GM23248 (cell line): ENCODE measurements around the gene TUBB3. TPM values are rescaled to one million over a fixed set of nuclear protein-coding genes. Genes with fewer than 3 reads are reported as not detected.
"Not testable (repeated sequence)": the region's sequence is repeated elsewhere in the genome, so short reads cannot be mapped to it uniquely, and the experiment has no call there.

Source experiments
- DNase-seq: peaks from one replicate; pipeline ENCODE4 v3.0.0-alpha.2; 2015
- H2AFZ ChIP-seq: fragments of 200-600 bp; sonication (generic); 2 replicates; pipeline ENCODE4 v1.6.1; 2016; ENCODE audit warnings: antibody characterized with exemption
- H3F3A ChIP-seq: fragments of 200-600 bp; sonication (generic); 2 replicates; pipeline ENCODE4 v1.6.1; 2016; ENCODE audit warnings: mild to moderate bottlenecking, antibody characterized with exemption, mixed run types; ENCODE audit not compliant: insufficient read depth
- H3K27ac ChIP-seq: fragments of 200-600 bp; sonication (generic); 2 replicates; pipeline ENCODE4 v1.5.1; 2016; ENCODE audit warnings: mild to moderate bottlenecking
- H3K27me3 ChIP-seq: fragments of 200-600 bp; sonication (generic); replicated peaks from 2 replicates; pipeline ENCODE4 v1.6.1; 2016; ENCODE audit warnings: mild to moderate bottlenecking; ENCODE audit not compliant: insufficient read depth
- H3K36me3 ChIP-seq: fragments of 200-600 bp; sonication (generic); 2 replicates; pipeline ENCODE4 v1.6.1; 2016; ENCODE audit warnings: low read depth, mild to moderate bottlenecking
- H3K4me1 ChIP-seq: fragments of 200-600 bp; sonication (generic); 2 replicates; pipeline ENCODE4 v1.6.1; 2016; ENCODE audit warnings: mild to moderate bottlenecking; ENCODE audit not compliant: insufficient read depth
- H3K4me2 ChIP-seq: fragments of 200-600 bp; sonication (generic); one replicate; pipeline ENCODE4 v1.6.1; 2016; ENCODE audit warnings: mild to moderate bottlenecking; ENCODE audit not compliant: unreplicated experiment
- H3K4me3 ChIP-seq: fragments of 200-600 bp; sonication (generic); 2 replicates; pipeline ENCODE4 v1.5.1; 2016; ENCODE audit warnings: mild to moderate bottlenecking
- H3K79me2 ChIP-seq: fragments of 200-600 bp; sonication (generic); 2 replicates; pipeline ENCODE4 v1.6.1; 2016; ENCODE audit warnings: mild to moderate bottlenecking; ENCODE audit not compliant: insufficient read depth
- H3K9ac ChIP-seq: fragments of 200-600 bp; sonication (generic); 2 replicates; pipeline ENCODE4 v1.6.1; 2016; ENCODE audit warnings: mild to moderate bottlenecking
- H3K9me2 ChIP-seq: fragments of 200-600 bp; sonication (generic); 2 replicates; pipeline ENCODE4 v1.6.1; 2016; ENCODE audit warnings: mixed run types, mild to moderate bottlenecking, moderate library complexity; ENCODE audit not compliant: insufficient read depth
- H3K9me3 ChIP-seq: fragments of 200-600 bp; sonication (generic); one replicate; pipeline ENCODE4 v1.6.1; 2017; ENCODE audit warnings: low read depth
- H4K20me1 ChIP-seq: fragments of 200-600 bp; sonication (generic); 2 replicates; pipeline ENCODE4 v1.6.0; 2016; ENCODE audit not compliant: insufficient read depth
- EZH2 ChIP-seq: fragments of 200-600 bp; sonication (generic); IDR thresholded peaks from 2 replicates; pipeline ENCODE4 v1.6.1; 2018; ENCODE audit warnings: antibody characterized with exemption, mild to moderate bottlenecking; ENCODE audit not compliant: insufficient read depth, poor library complexity, severe bottlenecking
- EZH2phosphoT487 ChIP-seq: fragments of 200-600 bp; sonication (generic); IDR thresholded peaks from 2 replicates; pipeline ENCODE4 v1.6.1; 2018; ENCODE audit warnings: antibody characterized with exemption, moderate library complexity, mild to moderate bottlenecking, low read depth; ENCODE audit not compliant: insufficient read depth
- WGBS, 2 experiments: methylation state at CpG; one replicate each; pipeline ENCODE4 v1.1.6; 2015 to 2017; ENCODE audit warnings: low lambda C conversion rate in 2 of 2, low coverage in 1 of 2; ENCODE audit errors: missing lambda C conversion rate in 2 of 2; 5-methylcytosine and 5-hydroxymethylcytosine counted together
- in situ Hi-C: fragments of 300-500 bp; cut with MboI; formaldehyde crosslinking; loops from 2 replicates; pipeline ENCODE4 v1.15.0; 2020
- polyA plus RNA-seq: library from polyadenylated mRNA; unstranded; fragments of >200 nt; fragmentation: Nextera tagmentation; extraction: Ambion mirVana; gene quantifications from 2 replicates; pipeline ENCODE4 v1.2.1, GENCODE V29; 2016
- total RNA-seq: library from RNA; depleted of rRNA; stranded (reverse); fragments of >200 nt; shearing (Covaris generic); gene quantifications from 2 replicates; pipeline ENCODE4 v1.2.3, GENCODE V29; 2014; rRNA removed

The TUBB3 gene
- total RNA-seq: 215 and 225 TPM in 2 replicates
- polyA plus RNA-seq: 95.8 and 96.4 TPM in 2 replicates

DNA sequence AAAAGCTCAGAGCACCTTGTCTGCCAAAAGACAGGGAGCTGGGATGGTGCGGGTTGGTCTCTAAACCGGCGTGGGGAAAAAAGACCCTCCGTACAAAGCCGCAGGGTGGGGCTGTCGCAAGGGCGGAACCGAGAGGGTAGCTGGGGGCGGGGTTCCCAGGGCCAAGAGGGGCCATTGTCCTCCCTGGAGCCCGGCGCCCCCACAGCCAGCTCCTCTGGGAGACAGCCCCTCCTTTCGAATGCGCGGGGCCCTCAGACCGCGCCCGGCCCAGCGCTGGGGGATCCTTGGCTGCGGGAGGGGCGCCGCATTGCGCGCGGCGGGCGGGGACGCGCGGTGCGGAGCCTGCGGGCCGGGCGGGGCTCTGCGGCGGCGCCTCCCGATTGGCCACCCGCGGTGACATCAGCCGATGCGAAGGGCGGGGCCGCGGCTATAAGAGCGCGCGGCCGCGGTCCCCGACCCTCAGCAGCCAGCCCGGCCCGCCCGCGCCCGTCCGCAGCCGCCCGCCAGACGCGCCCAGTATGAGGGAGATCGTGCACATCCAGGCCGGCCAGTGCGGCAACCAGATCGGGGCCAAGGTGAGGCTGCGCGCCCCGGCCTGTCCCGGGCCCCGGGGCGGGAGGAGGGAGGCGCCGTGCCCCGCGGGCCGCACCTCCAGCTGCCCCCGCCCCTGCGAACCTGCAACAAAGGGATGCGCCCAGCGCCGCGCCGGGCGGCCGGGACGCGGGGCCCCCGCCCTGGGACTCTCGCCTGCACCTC, at the start of gene TUBB3:
Gene TUBB3, plus strand, starts transcription at position 459 of the 756 bp plus-strand sequence. Its CDS starts 60 bp downstream, at position 519.
- Histone ChIP-seq H4K20me1 (peaks cover 6% of the 10 kb centered on the region; the same call in 1 of the 2 replicates), H3K4me3 (peak within 1 kb of the TSS; percentile 89), H3K4me1 (peaks cover 37% of the 10 kb centered on the region), H3K27me3 (no peaks in the 10 kb centered on the region), H2AFZ (peak within 1 kb of the TSS; percentile 74), H3K9ac (peak within 1 kb of the TSS; percentile 98), H3K9me3 (no peaks in the 10 kb centered on the region), H3K79me2 (peaks cover 43% of the 10 kb centered on the region), H3F3A (peaks cover 25% of the 10 kb centered on the region), H3K27ac (peak within 1 kb of the TSS; percentile 99), H3K4me2 (peak within 1 kb of the TSS; percentile 99), H3K36me3 (no peaks in the 10 kb centered on the region), H3K9me2 (no peaks in the 10 kb centered on the region)
- peak; percentile 94 for DNase-seq
- in situ Hi-C loops: no loop called here
- no peak for TF ChIP-seq EZH2phosphoT487
- TF ChIP-seq EZH2: no peak
- 1 to 2% methylated on average over 36 to 56 of the region's 88 CpGs for WGBS, 2 experiments

DNA sequence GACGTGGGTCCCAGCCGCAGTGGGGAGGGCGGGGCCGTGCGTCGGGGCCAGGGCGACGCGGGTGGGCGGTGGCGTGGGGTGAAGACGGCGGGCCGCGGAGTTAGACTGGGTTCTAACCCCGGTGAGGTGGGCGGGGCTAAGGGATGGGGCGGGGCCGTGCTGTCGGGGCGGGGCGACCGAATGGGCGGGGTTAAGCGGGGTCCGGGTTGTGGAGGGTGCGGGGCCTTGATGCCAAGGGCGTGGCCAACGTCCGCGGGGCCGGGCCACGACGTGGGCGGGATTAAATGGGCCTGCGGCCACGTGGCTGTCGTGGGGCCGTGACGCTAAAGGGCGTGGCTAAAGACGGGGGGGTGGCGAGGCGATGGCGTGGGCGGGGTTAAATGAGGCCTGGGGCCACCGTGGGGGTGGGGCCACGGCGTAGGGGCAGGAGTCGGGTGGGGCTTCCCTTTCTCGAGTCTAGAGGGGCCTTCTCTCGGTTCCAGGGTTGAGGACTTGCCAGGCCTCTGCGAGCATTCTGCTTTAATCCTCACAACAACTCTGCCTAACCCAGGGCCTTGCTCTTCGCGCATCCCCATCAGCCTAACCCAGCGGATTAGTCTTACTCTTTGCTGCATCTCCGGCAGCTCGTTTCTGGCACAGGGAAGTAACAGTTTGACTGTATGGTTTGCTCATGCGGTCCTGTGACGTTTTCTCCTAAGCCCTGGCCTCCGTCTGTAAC, 49.0 kb upstream of the TUBB3 start:
- no peak overlapping the region for H2AFZ ChIP-seq

DNA sequence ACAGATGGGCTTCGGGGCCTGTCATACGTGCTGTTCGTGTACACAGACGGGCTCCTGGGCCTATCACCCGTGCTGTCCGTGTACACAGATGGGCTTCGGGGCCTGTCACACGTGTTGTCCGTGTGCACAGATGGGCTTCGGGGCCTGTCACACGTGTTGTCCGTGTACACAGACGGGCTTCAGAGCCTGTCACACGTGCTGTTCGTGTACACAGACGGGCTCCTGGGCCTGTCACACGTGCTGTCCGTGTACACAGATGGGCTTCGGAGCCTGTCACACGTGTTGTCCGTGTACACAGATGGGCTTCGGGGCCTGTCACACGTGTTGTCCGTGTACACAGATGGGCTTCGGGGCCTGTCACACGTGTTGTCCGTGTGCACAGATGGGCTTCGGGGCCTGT, 44.0 kb upstream of the TUBB3 start:
- H3K9me3 ChIP-seq, H3K4me1 ChIP-seq, H2AFZ ChIP-seq, H3K9ac ChIP-seq, DNase-seq, H3K27me3 ChIP-seq, H3K4me2 ChIP-seq, H3K9me2 ChIP-seq, in situ Hi-C loops, H3K27ac ChIP-seq, H3K4me3 ChIP-seq: not testable (repeated sequence)
- H3K36me3 ChIP-seq: peaks cover 38% of the 10 kb centered on the region
- H4K20me1 ChIP-seq: peaks cover 27% of the 10 kb centered on the region
- H3K79me2 ChIP-seq: peaks cover 96% of the 10 kb centered on the region
- peaks cover 19% of the 10 kb centered on the region for H3F3A ChIP-seq
- 94 to 98% methylated on average over 15 to 27 of the region's 28 CpGs for WGBS, 2 experiments

More for the DNA sequence above, 49.0 kb upstream of the TUBB3 start:
- Histone ChIP-seq H3F3A (peaks cover 19% of the 10 kb centered on the region), H3K9me3 (no peaks in the 10 kb centered on the region), H3K36me3 (peaks cover 20% of the 10 kb centered on the region), H3K27ac (peak overlapping the region; percentile 100), H3K9me2 (no peaks in the 10 kb centered on the region), H3K4me2 (peak overlapping the region; percentile 69), H3K4me1 (peaks cover 12% of the 10 kb centered on the region; the same call in 1 of the 2 replicates), H3K9ac (peak overlapping the region; percentile 99), H3K27me3 (no peaks in the 10 kb centered on the region), H4K20me1 (peaks cover 14% of the 10 kb centered on the region; the same call in 1 of the 2 replicates), H3K79me2 (peaks cover 64% of the 10 kb centered on the region), H3K4me3 (peak overlapping the region; percentile 86)
- TF ChIP-seq EZH2phosphoT487: no peak
- no peak for TF ChIP-seq EZH2
- DNase-seq: peak; percentile 98
- 2 to 3% methylated on average over 14 to 61 of the region's 61 CpGs for WGBS, 2 experiments
- in situ Hi-C loops: no loop called here

DNA sequence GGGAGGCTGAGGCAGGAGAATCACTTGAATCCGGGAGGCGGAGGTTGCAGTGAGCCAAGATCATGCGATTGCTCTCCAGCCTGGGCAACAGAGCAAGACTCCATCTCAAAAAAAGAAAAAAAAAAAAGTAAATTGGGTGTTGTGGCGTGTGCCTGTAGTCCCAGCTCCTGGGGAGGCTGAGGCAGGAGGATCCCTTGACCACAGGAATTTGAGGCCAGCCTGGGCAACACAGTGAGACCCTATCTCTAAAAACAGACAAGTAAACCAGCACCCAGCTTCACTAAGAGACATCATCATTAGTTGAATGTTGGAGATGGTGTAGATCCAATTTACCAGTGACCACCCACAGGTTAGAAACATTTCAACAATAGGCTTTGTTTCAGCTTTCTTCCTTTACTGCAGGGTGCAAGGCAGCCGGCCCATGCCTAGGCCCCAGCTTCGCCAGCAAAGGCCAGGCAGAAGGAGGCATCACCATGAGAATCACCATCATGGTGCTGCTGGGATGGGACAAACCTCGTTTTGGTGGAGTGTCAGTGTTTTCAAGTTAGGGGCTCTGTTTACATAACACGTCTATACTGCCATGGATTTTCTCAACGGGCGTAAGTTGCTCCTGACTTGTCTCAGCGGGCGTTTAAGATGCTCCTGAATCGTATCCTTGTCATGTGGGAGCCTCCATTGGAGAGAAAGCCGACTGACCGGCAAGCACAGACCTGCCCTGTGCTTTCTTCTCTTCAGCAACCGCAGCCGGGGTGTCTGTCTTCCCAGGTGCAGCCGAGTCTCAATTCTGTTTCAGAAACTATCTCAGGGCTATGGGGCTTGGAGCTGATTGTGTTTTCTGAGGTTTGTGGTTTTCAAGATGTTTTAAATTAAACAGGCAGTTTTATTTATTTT, 42.4 kb upstream of the TUBB3 start:
- Histone ChIP-seq H3K4me1 (no peaks in the 10 kb centered on the region), H3K9me2 (no peaks in the 10 kb centered on the region), H3K9me3 (no peaks in the 10 kb centered on the region), H2AFZ (no peak overlapping the region), H3K36me3 (peaks cover 38% of the 10 kb centered on the region), H3K4me2 (no peak overlapping the region), H3K4me3 (no peak overlapping the region), H3K9ac (no peak overlapping the region), H3K27ac (no peak overlapping the region), H3F3A (peaks cover 9% of the 10 kb centered on the region), H4K20me1 (peaks cover 18% of the 10 kb centered on the region), H3K79me2 (peaks cover 95% of the 10 kb centered on the region), H3K27me3 (no peaks in the 10 kb centered on the region)
- in situ Hi-C loops: no loop called here
- WGBS, 2 experiments: 96% methylated on average over 15 to 18 of the region's 18 CpGs
- DNase-seq: no peak
- TF ChIP-seq EZH2phosphoT487 (no peak), EZH2 (no peak)
